ENCODE data around the gene ANGPT4.

ANGPT4 gene

DNA sequence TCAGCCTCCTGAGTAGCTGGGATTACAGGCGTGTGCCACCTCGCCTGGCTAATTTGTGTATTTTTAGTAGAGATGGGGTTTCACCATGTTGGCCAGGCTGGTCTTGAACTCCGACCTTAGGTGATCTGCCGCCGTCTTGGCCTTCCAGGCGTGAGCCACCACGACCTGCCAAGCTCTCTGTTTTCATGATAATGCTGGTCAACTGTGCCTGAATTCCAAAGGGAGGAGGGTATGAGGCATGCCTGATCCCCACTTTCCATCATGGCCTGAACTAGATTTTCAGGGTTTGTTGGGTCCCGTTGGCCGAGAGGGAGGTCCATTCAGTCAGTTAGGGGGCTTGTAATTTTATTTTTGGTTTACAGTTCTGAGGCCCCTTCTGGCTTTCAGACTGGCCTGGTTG is 28.0 kb upstream of the ANGPT4 start:
- H3K4me3 ChIP-seq (ENCODE audit: low read depth, low read length) = no peak overlapping the region
- TF ChIP-seq, protein P1, sequence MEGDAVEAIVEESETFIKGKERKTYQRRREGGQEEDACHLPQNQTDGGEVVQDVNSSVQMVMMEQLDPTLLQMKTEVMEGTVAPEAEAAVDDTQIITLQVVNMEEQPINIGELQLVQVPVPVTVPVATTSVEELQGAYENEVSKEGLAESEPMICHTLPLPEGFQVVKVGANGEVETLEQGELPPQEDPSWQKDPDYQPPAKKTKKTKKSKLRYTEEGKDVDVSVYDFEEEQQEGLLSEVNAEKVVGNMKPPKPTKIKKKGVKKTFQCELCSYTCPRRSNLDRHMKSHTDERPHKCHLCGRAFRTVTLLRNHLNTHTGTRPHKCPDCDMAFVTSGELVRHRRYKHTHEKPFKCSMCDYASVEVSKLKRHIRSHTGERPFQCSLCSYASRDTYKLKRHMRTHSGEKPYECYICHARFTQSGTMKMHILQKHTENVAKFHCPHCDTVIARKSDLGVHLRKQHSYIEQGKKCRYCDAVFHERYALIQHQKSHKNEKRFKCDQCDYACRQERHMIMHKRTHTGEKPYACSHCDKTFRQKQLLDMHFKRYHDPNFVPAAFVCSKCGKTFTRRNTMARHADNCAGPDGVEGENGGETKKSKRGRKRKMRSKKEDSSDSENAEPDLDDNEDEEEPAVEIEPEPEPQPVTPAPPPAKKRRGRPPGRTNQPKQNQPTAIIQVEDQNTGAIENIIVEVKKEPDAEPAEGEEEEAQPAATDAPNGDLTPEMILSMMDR (IDR thresholded peaks at IDR 0.05; ENCODE audit: insufficient read depth, low read depth, low read length, missing control alignments) = no peak
- DNase-seq (ENCODE audit: low read depth) = no peak

DNA sequence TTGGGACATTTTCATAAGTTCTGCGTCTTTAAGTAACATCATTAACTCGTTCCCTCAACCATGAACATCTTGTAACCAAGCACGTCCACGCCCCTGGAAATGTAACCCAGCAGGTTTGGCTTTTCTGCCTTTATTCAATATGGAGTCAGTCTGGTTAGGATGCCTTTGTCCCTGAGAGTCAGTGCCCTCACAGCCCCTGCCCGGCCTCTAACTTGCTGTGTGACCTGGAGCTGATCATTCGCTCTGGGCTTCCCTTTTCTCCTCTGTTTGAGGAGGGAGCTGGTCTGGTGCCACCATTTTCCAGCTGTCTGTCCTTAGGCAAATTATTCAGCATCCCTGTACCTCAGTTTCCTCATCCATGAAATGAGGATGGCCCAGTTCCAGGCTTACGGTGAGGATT is 26.5 kb upstream of the ANGPT4 start:
- DNase-seq (ENCODE audit: low read depth) = no peak
- H3K4me3 ChIP-seq (ENCODE audit: low read depth, low read length) = no peak overlapping the region
- TF ChIP-seq, protein P1 (IDR thresholded peaks at IDR 0.05; ENCODE audit: insufficient read depth, low read depth, low read length, missing control alignments) = no peak

DNA sequence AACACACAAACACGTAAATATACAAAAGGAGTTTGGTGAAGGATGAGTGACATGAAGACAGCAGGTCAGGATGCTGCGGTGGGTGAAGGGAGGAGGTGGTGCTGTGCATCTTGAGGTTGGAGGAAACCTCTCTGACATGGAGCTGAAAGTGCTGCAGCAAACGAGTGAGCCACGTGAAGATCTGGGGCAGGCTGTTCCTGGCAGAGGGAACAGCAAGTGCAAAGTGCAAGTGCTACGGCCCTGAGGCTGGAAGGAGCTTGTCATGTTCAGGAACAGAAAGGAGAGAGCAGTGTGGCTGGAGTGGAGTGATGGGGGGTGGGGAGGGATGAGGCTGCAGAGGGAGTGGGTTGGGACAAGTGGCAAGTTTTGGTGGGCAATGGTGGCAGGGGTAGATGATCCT is 24.8 kb upstream of the ANGPT4 start:
- no peak for DNase-seq (ENCODE audit: low read depth)
- TF ChIP-seq, protein P1 (IDR thresholded peaks at IDR 0.05; ENCODE audit: insufficient read depth, low read depth, low read length, missing control alignments) = no peak
- no peak overlapping the region for H3K4me3 ChIP-seq (ENCODE audit: low read depth, low read length)

DNA sequence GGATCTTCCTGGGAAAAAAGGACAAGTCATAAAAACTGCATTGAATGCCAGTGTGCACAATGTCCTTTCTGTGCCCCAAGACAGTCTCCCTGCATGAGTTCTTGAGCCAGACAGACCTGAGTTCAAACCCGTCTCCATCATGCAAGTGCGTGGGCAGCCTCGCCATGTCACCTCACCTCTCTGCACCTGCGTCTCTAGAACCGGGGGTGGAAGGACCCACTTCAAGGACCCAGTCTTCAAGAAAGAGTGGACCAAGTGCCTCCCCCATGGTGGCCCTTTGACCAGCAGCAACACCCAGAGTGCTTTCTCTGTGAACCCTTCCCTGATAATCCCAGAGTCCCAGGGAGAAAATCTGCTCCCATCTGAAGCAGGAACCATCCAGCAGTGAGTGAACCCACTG is 23.5 kb upstream of the ANGPT4 start:
- no peak for DNase-seq (ENCODE audit: low read depth)
- H3K4me3 ChIP-seq (ENCODE audit: low read depth, low read length) = no peak overlapping the region
- TF ChIP-seq, protein P1 (IDR thresholded peaks at IDR 0.05; ENCODE audit: insufficient read depth, low read depth, low read length, missing control alignments) = no peak

DNA sequence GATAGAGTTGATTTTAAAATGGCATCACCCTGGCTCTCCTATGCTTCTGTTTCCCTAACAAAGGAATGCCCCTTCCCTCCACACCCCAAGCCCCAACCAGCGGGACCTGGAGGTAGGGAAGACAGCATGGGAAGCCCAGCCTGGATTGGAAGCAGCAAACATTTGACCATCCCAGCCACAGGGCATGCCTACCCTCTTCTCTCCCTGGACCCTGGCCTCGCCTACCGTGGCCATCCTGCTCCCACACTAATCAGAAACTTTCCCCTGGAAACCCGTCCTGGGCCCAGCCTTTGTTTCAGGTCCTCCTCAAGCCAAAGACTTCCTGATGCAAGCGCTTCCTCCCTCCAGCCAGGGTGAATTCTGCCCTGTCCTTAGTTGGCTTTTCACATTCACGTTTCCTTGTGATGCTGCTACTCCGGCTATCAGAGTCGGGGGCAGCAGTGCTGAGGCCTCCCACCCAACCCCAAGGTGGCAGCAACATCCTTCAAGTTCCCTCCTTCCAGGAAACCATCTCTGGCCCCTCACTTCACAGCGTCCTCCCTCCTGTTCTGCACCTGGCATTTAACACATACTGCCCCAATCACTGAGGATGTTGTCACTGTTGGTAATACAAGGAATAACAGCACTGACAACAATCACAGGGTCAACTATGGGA is 18.2 kb upstream of the ANGPT4 start:
- H3K4me3 ChIP-seq (ENCODE audit: low read depth, low read length) = no peak overlapping the region
- no peak for DNase-seq (ENCODE audit: low read depth)
- TF ChIP-seq, protein P1 (IDR thresholded peaks at IDR 0.05; ENCODE audit: insufficient read depth, low read depth, low read length, missing control alignments) = no peak

DNA sequence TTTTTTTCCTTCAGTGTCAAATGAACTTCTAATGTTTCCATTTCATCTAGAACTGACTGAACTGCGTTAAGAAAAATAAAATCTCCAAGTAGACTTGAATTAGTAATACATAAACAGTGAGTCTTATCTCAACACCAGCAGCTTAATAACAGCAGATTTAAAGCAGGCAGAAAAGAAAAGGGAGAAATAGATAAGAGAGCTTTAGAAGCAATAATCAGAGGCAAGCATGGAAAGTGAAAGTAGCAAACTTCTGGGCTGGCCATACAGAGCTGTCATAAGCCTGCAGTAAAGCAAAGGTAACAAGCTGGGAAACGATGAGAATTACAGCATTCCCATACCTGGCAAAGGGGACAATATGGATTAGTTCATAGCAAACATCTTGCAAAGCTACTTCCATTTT is 16.9 kb upstream of the ANGPT4 start:
- TF ChIP-seq, protein P1 (IDR thresholded peaks at IDR 0.05; ENCODE audit: insufficient read depth, low read depth, low read length, missing control alignments) = no peak
- no peak for DNase-seq (ENCODE audit: low read depth)
- H3K4me3 ChIP-seq (ENCODE audit: low read depth, low read length) = no peak overlapping the region

DNA sequence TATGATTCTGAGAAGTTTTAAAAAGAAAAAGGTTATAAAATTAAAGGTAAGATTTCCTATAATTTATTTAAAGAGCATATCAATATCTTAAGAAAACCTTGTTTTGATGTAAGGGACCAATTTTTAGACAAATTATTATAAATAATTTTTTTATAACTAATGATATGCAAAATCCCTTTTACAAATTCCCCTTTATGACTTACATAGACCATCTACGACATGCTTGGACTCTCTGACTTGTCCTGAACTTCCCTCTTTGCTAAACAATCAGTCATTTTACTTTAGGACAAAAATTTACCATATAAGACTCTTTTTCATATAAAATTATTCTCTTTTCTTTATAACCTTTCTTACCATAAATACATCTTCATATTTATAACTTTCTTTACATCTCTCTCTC is 15.3 kb upstream of the ANGPT4 start:
- DNase-seq (ENCODE audit: low read depth) = no peak
- TF ChIP-seq, protein P1 (IDR thresholded peaks at IDR 0.05; ENCODE audit: insufficient read depth, low read depth, low read length, missing control alignments) = no peak

More for the DNA sequence above, 15.3 kb upstream of the ANGPT4 start:
- no peak overlapping the region for H3K4me3 ChIP-seq (ENCODE audit: low read depth, low read length)

Measured in GM12865 (cell line).